LNCAP (cell line): ENCODE measurements around the gene RAB17.

Experiments used
- CTCF ChIP-seq: fragments of 450-650 bp; IDR thresholded peaks from 2 replicates; pipeline ENCODE4 v1.5.1; 2017; ENCODE audit warnings: mild to moderate bottlenecking

RAB17 gene

DNA sequence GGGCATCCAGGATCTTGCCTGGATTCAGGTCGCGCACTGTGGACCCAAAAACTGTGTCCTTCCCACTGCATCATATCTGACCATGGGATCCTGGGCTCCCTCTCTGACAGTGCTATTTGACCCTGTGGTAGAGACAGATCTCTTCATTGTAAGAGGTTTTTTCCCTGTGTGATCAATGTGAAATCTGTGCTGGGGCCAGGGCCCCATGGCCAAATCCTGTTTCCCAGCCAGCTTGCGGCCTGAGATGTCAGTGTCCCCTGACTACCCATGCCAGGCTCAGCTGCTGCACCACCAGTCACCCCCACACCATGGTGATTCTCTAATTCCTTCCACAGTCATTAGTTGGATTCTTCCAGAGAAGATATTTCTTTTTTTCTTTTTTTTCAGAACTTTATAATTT, 20.6 kb downstream of the RAB17 start:
- no peak for TF ChIP-seq CTCF

DNA sequence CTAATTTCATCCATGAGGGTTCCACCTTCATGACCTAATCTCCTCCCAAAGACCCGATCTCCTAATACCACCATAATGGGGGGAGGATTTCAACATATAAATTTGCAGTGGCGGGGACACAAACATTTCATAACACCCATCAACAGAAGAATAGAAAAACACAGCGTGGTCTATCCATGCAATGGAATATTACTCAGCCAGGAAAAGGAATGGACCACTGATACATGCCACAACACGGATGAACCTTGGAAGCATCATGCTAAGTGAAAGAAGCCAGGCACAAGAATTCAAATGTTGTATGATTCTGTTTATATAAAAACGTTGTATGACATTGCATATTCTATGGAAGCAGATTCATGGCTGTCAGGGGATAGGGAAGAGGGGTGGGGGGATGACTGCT, 21.5 kb downstream of the RAB17 start:
- no peak for TF ChIP-seq CTCF

DNA sequence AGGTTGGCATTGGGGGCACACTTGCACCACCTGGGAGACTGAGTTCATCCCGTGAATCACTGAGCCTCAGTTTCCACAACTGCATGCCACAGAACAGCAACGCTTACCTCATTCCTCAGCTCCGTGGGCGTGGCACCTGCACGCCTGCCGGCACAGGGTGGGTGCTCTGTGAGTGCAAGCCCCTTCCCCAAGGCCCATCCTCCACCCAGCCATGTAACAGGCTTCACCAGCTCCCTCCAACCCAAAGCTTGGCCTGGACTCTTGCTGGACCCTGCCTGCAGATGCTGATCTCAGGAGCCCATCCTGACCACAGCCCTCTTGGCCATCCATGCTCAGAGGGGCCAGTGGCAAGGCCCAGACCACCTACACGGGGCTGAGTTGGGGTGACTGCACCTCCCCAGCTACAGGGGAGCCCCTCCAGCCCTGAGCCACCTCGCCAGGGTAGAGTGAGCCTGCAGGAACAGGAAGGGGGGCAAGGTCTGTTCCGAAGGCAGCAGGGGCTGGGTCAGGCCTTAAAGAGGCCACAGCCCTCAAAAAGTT, 22.3 kb downstream of the RAB17 start:
- no peak for TF ChIP-seq CTCF

GRCh38 chr2:237567276-237568029, 23.1 kb downstream of the RAB17 start:
- no peak for TF ChIP-seq CTCF

- no peak for TF ChIP-seq CTCF
Measured at GRCh38 chr2:237566401-237567235, 23.9 kb downstream of the RAB17 start, which contains the start of gene PRLH. TSS of gene PRLH (plus strand) at chr2:237566574. CDS start at chr2:237566574, 0 bp downstream.

GRCh38 chr2:237565974-237566373, 24.6 kb downstream of the RAB17 start:
- no peak for TF ChIP-seq CTCF

GRCh38 chr2:237564526-237565131, 25.9 kb downstream of the RAB17 start:
- no peak for TF ChIP-seq CTCF
